HG03342 (cell line): ENCODE results near the gene SLC29A1.
"Not testable (repeated sequence)": the region's sequence is repeated elsewhere in the genome, so short reads cannot be mapped to it uniquely, and the experiment has no call there.

ENCODE experiments used
- ATAC-seq: cut with Tn5 transposase; IDR thresholded peaks from one replicate; pipeline ENCODE4 v1.9.1; 2021; ENCODE audit warnings: mild to moderate bottlenecking, moderate library complexity; ENCODE audit not compliant: unreplicated experiment

The SLC29A1 gene

GRCh38 chr6:44193307-44193910 is 30.0 kb upstream of the SLC29A1 start:
- no peak for ATAC-seq

GRCh38 chr6:44194326-44194725 is 29.1 kb upstream of the SLC29A1 start:
- no peak for ATAC-seq

- not testable (repeated sequence) for ATAC-seq
Measured at GRCh38 chr6:44196351-44196750, 27.0 kb upstream of the SLC29A1 start.

- no peak for ATAC-seq
Measured at GRCh38 chr6:44198684-44199083, 24.7 kb upstream of the SLC29A1 start.

GRCh38 chr6:44199883-44200282 is 23.5 kb upstream of the SLC29A1 start:
- no peak for ATAC-seq

GRCh38 chr6:44201200-44201599 is 22.2 kb upstream of the SLC29A1 start:
- no peak for ATAC-seq

GRCh38 chr6:44201638-44202303 is 21.6 kb upstream of the SLC29A1 start:
- no peak for ATAC-seq

GRCh38 chr6:44202332-44202971 is 20.9 kb upstream of the SLC29A1 start:
- no peak for ATAC-seq

- ATAC-seq = no peak
Measured at GRCh38 chr6:44202972-44203750, 20.2 kb upstream of the SLC29A1 start.

GRCh38 chr6:44203955-44204354 is 19.4 kb upstream of the SLC29A1 start:
- ATAC-seq = no peak

GRCh38 chr6:44207966-44208365 is 15.4 kb upstream of the SLC29A1 start:
- ATAC-seq = no peak

- no peak for ATAC-seq
Measured at GRCh38 chr6:44211284-44211683, 12.1 kb upstream of the SLC29A1 start.

- no peak for ATAC-seq
Measured at GRCh38 chr6:44214307-44214706, 9.1 kb upstream of the SLC29A1 start.

- ATAC-seq = no peak
Measured at GRCh38 chr6:44216677-44217331, 6.6 kb upstream of the SLC29A1 start, which contains the start of gene MYMX. TSS of gene MYMX (plus strand) at chr6:44216926. CDS start at chr6:44217472, 546 bp downstream.

GRCh38 chr6:44217332-44218143 is 5.9 kb upstream of the SLC29A1 start:
- no peak for ATAC-seq

GRCh38 chr6:44219053-44219814 is 4.2 kb upstream of the SLC29A1 start:
- peak; percentile 49 for ATAC-seq

- no peak for ATAC-seq
Measured at GRCh38 chr6:44219815-44220784, 3.3 kb upstream of the SLC29A1 start.

GRCh38 chr6:44220913-44221290 is 2.5 kb upstream of the SLC29A1 start:
- no peak for ATAC-seq
